ENCODE data around the gene PRR35.

DNA sequence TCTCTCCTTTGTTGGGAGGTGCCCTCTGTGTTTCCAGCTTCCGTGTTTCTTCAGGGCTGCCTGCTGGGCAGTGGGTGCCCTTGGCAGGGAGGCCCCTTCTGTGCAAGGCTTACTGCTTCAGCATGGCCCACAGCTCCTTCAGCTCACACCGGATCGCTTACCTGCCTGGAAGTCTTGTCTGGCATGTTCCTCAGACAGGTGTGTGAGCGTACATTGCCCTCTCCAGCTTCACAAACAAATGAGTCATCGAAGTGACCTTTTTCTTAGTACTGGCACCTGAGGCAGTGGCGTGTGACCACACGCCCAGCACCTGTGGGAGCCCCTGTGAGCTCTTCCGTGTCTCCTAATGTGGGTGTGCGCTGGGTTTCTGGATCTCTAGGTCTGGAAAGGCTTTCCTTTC lies 33.2 kb downstream of the PRR35 start:
- TF ChIP-seq EZH2 (IDR thresholded peaks at IDR 0.05; ENCODE audit: low read length) = no peak
- TF ChIP-seq, protein P1, sequence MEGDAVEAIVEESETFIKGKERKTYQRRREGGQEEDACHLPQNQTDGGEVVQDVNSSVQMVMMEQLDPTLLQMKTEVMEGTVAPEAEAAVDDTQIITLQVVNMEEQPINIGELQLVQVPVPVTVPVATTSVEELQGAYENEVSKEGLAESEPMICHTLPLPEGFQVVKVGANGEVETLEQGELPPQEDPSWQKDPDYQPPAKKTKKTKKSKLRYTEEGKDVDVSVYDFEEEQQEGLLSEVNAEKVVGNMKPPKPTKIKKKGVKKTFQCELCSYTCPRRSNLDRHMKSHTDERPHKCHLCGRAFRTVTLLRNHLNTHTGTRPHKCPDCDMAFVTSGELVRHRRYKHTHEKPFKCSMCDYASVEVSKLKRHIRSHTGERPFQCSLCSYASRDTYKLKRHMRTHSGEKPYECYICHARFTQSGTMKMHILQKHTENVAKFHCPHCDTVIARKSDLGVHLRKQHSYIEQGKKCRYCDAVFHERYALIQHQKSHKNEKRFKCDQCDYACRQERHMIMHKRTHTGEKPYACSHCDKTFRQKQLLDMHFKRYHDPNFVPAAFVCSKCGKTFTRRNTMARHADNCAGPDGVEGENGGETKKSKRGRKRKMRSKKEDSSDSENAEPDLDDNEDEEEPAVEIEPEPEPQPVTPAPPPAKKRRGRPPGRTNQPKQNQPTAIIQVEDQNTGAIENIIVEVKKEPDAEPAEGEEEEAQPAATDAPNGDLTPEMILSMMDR (optimal IDR thresholded peaks at IDR 0.05 in 1 of 3, IDR thresholded peaks at IDR 0.05 in 1 of 3, conservative IDR thresholded peaks at IDR 0.05 in 1 of 3; ENCODE audit: extremely low read depth in 1 of 3, insufficient read depth in 2 of 3, low read length in 3 of 3) = no peak

Data from keratinocyte (primary cell).